Heart left ventricle (tissue), 13 donors: Measurements from ENCODE around the gene PYGL.

ENCODE experiments used
- CTCF ChIP-seq, 12 donors: fragments of 200-600 bp; sonication (generic) in 4 of 12; IDR thresholded peaks; one replicate each; pipeline versions ENCODE4 v1.5.0 to v1.8.0; 2018 to 2022; ENCODE audit warnings: antibody characterized with exemption in 12 of 12, mild to moderate bottlenecking in 5 of 12
- POLR2A ChIP-seq, 2 donors: fragments of 450-650 bp; IDR thresholded peaks; one replicate each; pipeline ENCODE4 v1.6.1; 2017; ENCODE audit warnings: antibody characterized with exemption in 2 of 2, mild to moderate bottlenecking in 2 of 2, moderate library complexity in 2 of 2
- donor health status: ischemic (EF 13 %, LVEDD 7.1; RV severe dilation, severe dysfunction).
- donor health status: DM: no; HTN: yes; CAD: no.
- donor health status: DM: no; HTN: no; CAD: no.
- donor health status: ischemic (EF 25% LVEDD 6.9; RV normal size, moderate dysfunction).
- donor health status: ischemic (EF 25% LVEDD 5.7; RV mildly dilated, moderate dysfunction).
- donor health status: ischemic (EF 35%, LVEDD 5.7; RV mildly dilated, moderate dysfunction).
- donor health status: nonischemic (EF 11% LVEDD 7.7; RV severe dilation, severe dysfunction).
- donor health status: DM: yes; HTN: yes; CAD: no.
- donor health status: PGD.
- donor health status: ischemic (EF 29% LVEDD 5.4; RV normal size, mild dysfunction).
- donor health status: nonischemic (EF 23%, LVEDD 6.1; RV moderate dilation, normal function).

GRCh38 chr14:50922803-50923202 is 21.5 kb downstream of the PYGL start:
- TF ChIP-seq CTCF (IDR thresholded peaks at IDR 0.05), result no peak
- TF ChIP-seq POLR2A (IDR thresholded peaks at IDR 0.05), result no peak
